Right kidney (tissue), 1 donor: ENCODE results near the gene DOCK11.
"Not testable (repeated sequence)": the region's sequence is repeated elsewhere in the genome, so short reads cannot be mapped to it uniquely, and the experiment has no call there.

Experiments used
- DNase-seq: peaks from one replicate; pipeline ENCODE4 v3.0.0-alpha.2; 2016

The DOCK11 gene

DNA sequence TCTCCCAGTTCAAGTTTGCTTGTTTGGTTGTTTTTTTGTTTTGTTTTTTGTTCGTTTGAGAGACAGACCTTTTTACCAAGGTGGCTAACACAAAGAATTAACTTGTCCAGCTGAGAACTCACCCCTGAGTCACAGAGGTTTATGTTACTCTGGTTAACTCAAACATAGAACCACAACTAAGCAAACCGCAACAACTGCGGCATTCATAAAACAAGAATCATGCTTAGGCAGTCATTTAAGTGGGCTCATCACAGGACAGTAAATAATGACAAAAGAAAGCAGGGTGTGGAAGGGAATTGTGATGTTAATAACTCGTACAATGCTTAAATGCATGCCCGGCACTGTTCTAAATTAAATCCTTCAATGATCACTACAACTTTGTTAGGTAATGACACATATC lies 207.1 kb downstream of the DOCK11 start:
- DNase-seq = no peak

- DNase-seq = no peak
These were observed 211.1 kb downstream of the DOCK11 start for GRCh38 chrX:118706681-118707080.

- no peak for DNase-seq
These were observed 218.9 kb downstream of the DOCK11 start for GRCh38 chrX:118714521-118714920.

DNA sequence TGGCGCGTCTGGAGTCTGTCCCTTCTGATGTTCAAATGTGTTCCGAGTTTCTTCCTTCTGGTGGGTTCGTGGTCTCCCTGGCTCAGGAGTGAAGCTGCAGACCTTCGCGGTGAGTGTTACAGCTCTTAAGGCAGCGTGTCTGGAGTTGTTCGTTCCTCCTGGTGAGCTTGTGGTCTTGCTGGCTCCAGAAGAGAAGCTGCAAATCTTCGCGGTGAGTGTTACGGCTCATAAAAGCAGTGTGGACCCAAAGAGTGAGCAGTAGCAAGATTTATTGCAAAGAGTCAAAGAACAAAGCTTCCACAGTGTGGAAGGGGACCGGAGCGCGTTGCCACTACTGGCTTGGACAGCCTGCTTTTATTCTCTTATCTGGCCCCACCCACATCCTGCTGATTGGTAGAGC lies 220.3 kb downstream of the DOCK11 start:
- DNase-seq = not testable (repeated sequence)

- not testable (repeated sequence) for DNase-seq
These were observed 221.2 kb downstream of the DOCK11 start for GRCh38 chrX:118716833-118717232.

- no peak for DNase-seq
These were observed 222.2 kb downstream of the DOCK11 start for GRCh38 chrX:118717678-118718391.

DNA sequence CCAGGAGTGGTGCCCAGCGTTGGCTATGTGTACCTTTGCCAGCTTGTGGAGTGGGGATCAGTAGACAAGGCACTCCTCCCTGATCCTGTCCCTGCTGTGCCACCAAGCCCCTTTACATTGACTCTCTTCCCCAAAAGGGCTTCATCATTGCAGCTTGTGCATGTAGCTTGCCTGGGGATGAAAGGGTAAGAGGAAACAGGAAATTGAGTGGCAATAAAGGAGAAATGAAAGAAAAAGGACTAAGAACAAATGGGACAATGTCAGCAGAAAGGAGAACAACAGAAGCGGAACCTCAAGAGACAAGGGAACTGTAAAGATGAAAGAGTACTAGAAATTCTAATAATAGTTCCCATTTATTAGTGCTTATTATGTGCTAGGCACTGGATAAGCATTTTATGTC lies 223.1 kb downstream of the DOCK11 start:
- DNase-seq = no peak

- no peak for DNase-seq
These were observed 224.6 kb downstream of the DOCK11 start for GRCh38 chrX:118720058-118720707.

- no peak for DNase-seq
These were observed 227.8 kb downstream of the DOCK11 start for GRCh38 chrX:118723376-118723775.

DNA sequence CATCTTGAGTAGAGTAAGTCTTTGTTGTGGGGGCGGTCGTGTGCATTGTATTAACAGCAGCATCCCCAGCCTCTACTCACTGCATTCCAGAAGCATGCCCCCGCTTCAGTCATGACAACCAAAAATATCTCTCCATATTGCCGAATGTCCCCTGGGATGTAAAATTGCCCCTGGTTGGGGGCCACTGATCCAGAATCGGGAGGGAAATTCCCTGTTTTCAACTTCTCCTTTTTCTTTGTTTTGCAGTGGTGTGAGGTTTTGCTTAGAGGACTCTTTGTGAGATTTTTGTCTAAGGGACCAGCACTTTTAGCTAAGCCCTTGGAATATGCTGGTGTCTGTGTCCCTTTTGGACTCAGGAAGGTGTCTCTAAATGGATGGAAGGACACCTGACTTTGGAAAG lies 228.8 kb downstream of the DOCK11 start:
- no peak for DNase-seq

DNA sequence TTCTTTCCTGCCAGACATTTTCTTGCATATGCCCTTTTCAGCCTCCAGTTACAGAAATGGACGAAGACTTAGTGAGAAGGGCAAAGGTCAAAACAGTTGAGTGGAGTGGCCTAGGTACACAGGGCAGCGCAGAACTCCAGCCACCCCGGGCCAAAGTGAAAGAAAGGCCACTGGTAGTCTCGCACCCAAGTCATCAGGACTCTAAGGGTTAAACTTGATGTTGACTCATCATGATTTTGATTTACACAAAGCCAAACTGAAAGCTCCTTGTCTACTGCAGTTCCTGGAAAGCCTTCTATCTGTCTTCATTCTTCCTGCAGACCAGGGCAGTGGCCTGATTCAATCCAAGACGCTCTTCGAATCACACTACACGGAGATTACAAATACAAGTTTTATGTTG lies 229.2 kb downstream of the DOCK11 start:
- no peak for DNase-seq

GRCh38 chrX:118726396-118726795 lies 230.8 kb downstream of the DOCK11 start:
- no peak for DNase-seq

GRCh38 chrX:118726887-118727685 lies 231.5 kb downstream of the DOCK11 start, which contains the start of gene IL13RA1:
IL13RA1 (plus strand) TSS chrX:118727606; CDS start chrX:118727639, 33 bp downstream.
- DNase-seq = peak; percentile 80

DNA sequence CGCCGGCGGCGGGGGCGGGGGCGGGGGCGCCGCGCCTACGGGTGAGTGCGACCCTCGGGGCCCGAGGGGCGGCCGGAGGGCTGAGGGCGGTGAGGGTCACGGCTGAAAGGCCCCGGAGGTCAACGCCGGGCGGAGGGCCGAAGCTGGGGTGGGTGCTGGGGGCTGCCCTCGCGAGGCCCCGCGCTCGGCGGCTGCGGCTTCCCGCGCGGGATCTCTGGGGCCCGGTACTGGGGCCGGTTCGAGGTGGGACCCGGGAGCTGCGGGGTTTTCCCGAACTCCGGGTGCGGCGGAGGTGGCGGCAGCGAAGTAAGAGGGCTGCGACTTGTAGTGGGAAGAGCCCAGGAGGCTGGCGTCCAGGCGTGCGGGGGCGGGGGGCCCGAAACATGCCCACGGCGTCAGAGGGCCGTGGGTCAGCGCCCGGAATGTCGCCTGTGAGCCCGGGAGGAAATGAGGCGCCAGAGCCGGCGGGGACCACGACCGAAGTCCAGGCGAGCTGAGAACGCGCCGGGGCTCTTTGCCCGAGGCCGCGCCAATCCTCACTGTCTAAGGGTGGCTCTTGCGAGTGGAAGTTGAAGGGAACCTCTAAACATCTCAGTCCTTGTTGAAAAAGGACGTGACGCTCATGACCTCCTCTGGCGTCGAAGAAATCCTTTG lies 232.2 kb downstream of the DOCK11 start:
- DNase-seq = peak; percentile 75

- DNase-seq = peak; percentile 12
These were observed 233.5 kb downstream of the DOCK11 start for GRCh38 chrX:118729042-118729652.

DNA sequence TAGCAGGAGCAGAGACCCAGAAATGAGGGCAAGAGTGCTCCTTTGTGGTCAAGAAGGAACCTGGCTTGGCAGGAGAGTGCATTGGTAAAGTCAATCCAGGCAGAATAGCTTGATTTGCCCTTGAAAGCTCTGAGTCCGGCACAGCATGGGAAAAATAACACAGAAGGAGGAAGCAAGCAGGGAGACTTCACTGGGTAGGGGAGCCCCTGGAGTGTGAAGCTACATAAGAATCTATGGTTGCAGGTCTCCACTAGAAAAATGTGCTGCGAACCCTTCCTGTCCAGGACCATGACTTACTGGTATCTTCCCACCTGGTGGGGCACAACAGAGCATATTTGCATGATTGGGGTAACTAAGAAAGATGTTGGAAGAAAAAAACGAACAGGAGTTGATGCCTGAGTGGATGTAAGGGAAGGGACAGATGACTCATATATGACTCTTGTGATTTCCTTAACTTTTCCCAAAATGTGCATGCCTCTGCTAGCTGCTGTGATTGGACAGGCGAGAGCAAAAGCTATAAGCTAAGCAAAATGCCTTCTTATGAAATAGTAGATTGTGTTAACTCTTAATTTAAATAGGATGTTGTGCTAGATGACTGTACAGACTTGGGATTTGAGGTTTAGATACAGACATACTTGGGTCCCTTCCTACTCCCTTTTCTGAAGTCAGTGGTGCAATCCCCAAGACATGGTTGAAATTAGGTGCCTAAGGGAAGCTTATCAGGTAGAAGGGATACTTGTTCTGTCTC lies 235.1 kb downstream of the DOCK11 start:
- no peak for DNase-seq

DNA sequence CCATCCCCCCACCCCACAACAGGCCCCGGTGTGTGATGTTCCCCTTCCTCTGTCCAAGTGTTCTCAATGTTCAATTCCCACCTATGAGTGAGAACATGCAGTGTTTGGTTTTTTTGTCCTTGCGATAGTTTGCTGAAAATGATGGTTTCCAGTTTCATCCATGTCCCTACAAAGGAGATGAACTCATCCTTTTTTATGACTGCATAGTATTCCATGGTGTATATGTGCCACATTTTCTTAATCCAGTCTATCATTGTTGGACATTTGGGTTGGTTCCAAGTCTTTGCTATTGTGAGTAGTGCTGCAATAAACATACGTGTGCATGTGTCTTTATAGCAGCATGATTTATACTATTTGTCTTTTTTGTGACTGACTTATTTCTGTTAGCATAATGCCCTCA lies 236.9 kb downstream of the DOCK11 start:
- not testable (repeated sequence) for DNase-seq

DNA sequence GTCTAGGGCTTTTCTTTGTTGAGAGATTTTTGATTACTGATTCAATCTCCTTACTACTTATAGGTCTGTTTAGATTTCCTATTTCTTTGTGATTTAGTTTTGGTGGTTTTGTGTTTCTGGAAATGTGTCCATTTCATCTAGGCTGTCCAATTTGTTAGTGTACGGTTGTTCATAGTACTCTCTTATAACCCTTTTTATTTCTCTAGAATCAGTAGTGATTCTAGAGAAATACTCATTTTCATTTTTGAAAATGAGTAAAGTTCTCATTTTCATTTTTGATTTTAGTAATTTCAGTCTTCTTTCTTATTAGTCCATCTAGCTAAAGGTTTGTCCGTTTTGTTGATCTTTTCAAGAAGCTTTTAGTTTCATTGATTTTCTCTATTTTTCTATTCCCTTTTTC lies 239.3 kb downstream of the DOCK11 start:
- no peak for DNase-seq
